Transverse colon (tissue), 4 donors: ENCODE measurements around the gene LRRC42. TPM values are rescaled to one million over a fixed set of nuclear protein-coding genes. Genes with fewer than 3 reads are reported as not detected.

ENCODE experiments used
- DNase-seq: peaks from one replicate; pipeline ENCODE4 v3.0.0-alpha.2; 2019
- H3K27ac ChIP-seq, 4 donors: fragments of 200-600 bp; sonication (generic); 2 replicates each; pipeline ENCODE4 v1.5.1; 2016 to 2018; ENCODE audit warnings: inconsistent platforms in 4 of 4
- H3K27me3 ChIP-seq: fragments of 200-600 bp; sonication (generic); 2 replicates; pipeline ENCODE4 v1.5.1; 2017; ENCODE audit warnings: inconsistent platforms
- H3K36me3 ChIP-seq, 4 donors: fragments of 200-600 bp; sonication (generic); 2 replicates each; pipeline ENCODE4 v1.5.1; 2017 to 2019; ENCODE audit warnings: inconsistent platforms in 4 of 4
- H3K4me1 ChIP-seq, 4 donors: fragments of 200-600 bp; sonication (generic); 2 replicates each; pipeline ENCODE4 v1.5.1; 2017 to 2020; ENCODE audit warnings: inconsistent platforms in 4 of 4
- H3K4me3 ChIP-seq, 4 donors: fragments of 200-600 bp; sonication (generic); 1 replicate in 1 of 4; 2 replicates in 3 of 4; pipeline versions ENCODE4 v1.5.1 to v1.6.1; 2017 to 2019; ENCODE audit warnings: inconsistent platforms in 4 of 4
- H3K9me3 ChIP-seq, 2 donors: fragments of 200-600 bp; sonication (generic); 2 replicates each; pipeline ENCODE4 v1.5.1; 2017 to 2019; ENCODE audit warnings: inconsistent platforms in 2 of 2
- CTCF ChIP-seq, 5 experiments: fragments of 200-600 bp in 3 of 5; fragments of 450-650 bp in 2 of 5; sonication (generic) in 3 of 5; IDR thresholded peaks; 1 replicate in 2 of 5; 2 replicates in 3 of 5; pipeline ENCODE4 v1.5.1; 2016 to 2017; ENCODE audit warnings: antibody characterized with exemption in 5 of 5, inconsistent platforms in 3 of 5, mild to moderate bottlenecking in 2 of 5, moderate library complexity in 1 of 5
- EP300 ChIP-seq: sonication (generic); formaldehyde crosslinking; IDR thresholded peaks from one replicate; pipeline ENCODE4 v1.6.1; 2017; ENCODE audit warnings: antibody characterized with exemption, low read depth
- POLR2A ChIP-seq: fragments of 450-650 bp; IDR thresholded peaks from one replicate; pipeline ENCODE4 v1.6.1; 2016; ENCODE audit warnings: antibody characterized with exemption, mild to moderate bottlenecking, moderate library complexity
- POLR2AphosphoS5 ChIP-seq, 3 donors: sonication (generic); formaldehyde crosslinking; IDR thresholded peaks; one replicate each; pipeline ENCODE4 v1.6.1; 2016; ENCODE audit warnings: antibody characterized with exemption in 3 of 3
- WGBS, 2 donors: methylation state at CpG; one replicate each; pipeline ENCODE4 v1.1.5; 2018; ENCODE audit warnings: low coverage in 1 of 2; 5-methylcytosine and 5-hydroxymethylcytosine counted together
- in situ Hi-C, 4 donors: fragments of 200-750 bp; cut with MboI; loops; one replicate each; pipeline versions ENCODE4 v1.15.0 to v1.15.1; 2017; ENCODE audit warnings: low sequenced_read_pairs in 3 of 4, low pct_ligation_motif_present in 1 of 4, low pct_unique_long_range_greater_than_20kb in 1 of 4
- intact Hi-C: fragments of 100-400 bp; cut with DNase I; formaldehyde crosslinking; loops from one replicate; pipeline ENCODE4 v1.15.1; 2023; ENCODE audit warnings: low total_unique reads
- total RNA-seq, 4 donors: library from RNA; depleted of rRNA; stranded (reverse); fragments of >200 nt; gene quantifications; one replicate each; pipeline ENCODE4 v1.1.0, GENCODE V29; 2016

LRRC42 gene
- total RNA-seq, 4 donors from 2014 or later, result 4.4 to 24.7 (median 17.5) TPM

- H3K36me3 ChIP-seq, result no peaks in the 10 kb centered on the region
- TF ChIP-seq POLR2AphosphoS5 (IDR thresholded peaks at IDR 0.05) (no peak), EP300 (no peak), CTCF (IDR thresholded peaks at IDR 0.05) (no peak)
- H3K9me3 ChIP-seq, result no peaks in the 10 kb centered on the region
- no peak overlapping the region for H3K27ac ChIP-seq
- H3K4me1 ChIP-seq, result peaks cover under 1 to 23% (median 10%) of the 10 kb centered on the region in 4 donors
- WGBS, 2 donors, result 69 to 80% methylated on average over 4 to 7 of the region's 7 CpGs
- intact Hi-C loops, result no loop called here
- no peak overlapping the region for H3K4me3 ChIP-seq
- no peaks in the 10 kb centered on the region for H3K27me3 ChIP-seq
- in situ Hi-C loops, result no loop called here
- no peak for DNase-seq
These were observed 43.7 kb upstream of the LRRC42 start for GRCh38 chr1:53902235-53903138.

- intact Hi-C loops (no loop called here), in situ Hi-C loops (no loop called here)
- H3K4me3 ChIP-seq, result no peak overlapping the region
- DNase-seq, result no peak
- no peaks in the 10 kb centered on the region for H3K9me3 ChIP-seq
- H3K27ac ChIP-seq, result no peak overlapping the region
- H3K27me3 ChIP-seq, result no peaks in the 10 kb centered on the region
- no peaks in the 10 kb centered on the region for H3K36me3 ChIP-seq
- WGBS, 2 donors, result 95 to 98% methylated on average over 4 to 8 of the region's 8 CpGs
- no peaks in the 10 kb centered on the region for H3K4me1 ChIP-seq
- TF ChIP-seq CTCF (IDR thresholded peaks at IDR 0.05) (no peak), EP300 (no peak), POLR2A (no peak), POLR2AphosphoS5 (IDR thresholded peaks at IDR 0.05) (no peak)
These were observed 40.6 kb upstream of the LRRC42 start for GRCh38 chr1:53905509-53905908.

- no peak for DNase-seq
- Histone ChIP-seq H3K4me3 (no peak overlapping the region), H3K9me3 (no peaks in the 10 kb centered on the region), H3K27ac (no peak overlapping the region), H3K4me1 (no peaks in the 10 kb centered on the region), H3K27me3 (no peaks in the 10 kb centered on the region), H3K36me3 (no peaks in the 10 kb centered on the region)
- 93% methylated on average over 4 of the region's 4 CpGs; no CpG with 5 or more reads in 1 of the 2 donors for whole genome bisulfite sequencing, 2 donors
- TF ChIP-seq POLR2A, result no peak
- TF ChIP-seq EP300, result no peak
- TF ChIP-seq POLR2AphosphoS5 (IDR thresholded peaks at IDR 0.05), result no peak
- TF ChIP-seq CTCF (IDR thresholded peaks at IDR 0.05), result no peak
- intact Hi-C loops, result no loop called here
- in situ Hi-C loops, result no loop called here
These were observed 40.0 kb upstream of the LRRC42 start for GRCh38 chr1:53906121-53906520.

GRCh38 chr1:53909946-53910345, 36.2 kb upstream of the LRRC42 start:
- WGBS, 2 donors, result 87% methylated on average over 3 of the region's 3 CpGs; no CpG with 5 or more reads in 1 of the 2 donors
- no peak for DNase-seq
- H3K9me3 ChIP-seq, result no peaks in the 10 kb centered on the region
- no peak for TF ChIP-seq POLR2A
- no peak for TF ChIP-seq EP300
- TF ChIP-seq CTCF (IDR thresholded peaks at IDR 0.05), result no peak
- no peak for TF ChIP-seq POLR2AphosphoS5 (IDR thresholded peaks at IDR 0.05)
- intact Hi-C loops (no loop called here), in situ Hi-C loops (no loop called here)
- no peaks in the 10 kb centered on the region for H3K27me3 ChIP-seq
- H3K4me1 ChIP-seq, result no peaks in the 10 kb centered on the region
- H3K4me3 ChIP-seq, result no peak overlapping the region
- H3K36me3 ChIP-seq, result no peaks in the 10 kb centered on the region
- H3K27ac ChIP-seq, result no peak overlapping the region
